Measurements from ENCODE around the gene MARCHF11.

GRCh38 chr5:16137177-16137576, 42.4 kb downstream of the MARCHF11 start:
- TF ChIP-seq BHLHE40 (IDR thresholded peaks at IDR 0.05; ENCODE audit: borderline replicate concordance) (no peak), FOXM1 (IDR thresholded peaks at IDR 0.05; ENCODE audit: borderline replicate concordance) (no peak), PKNOX1 (IDR thresholded peaks at IDR 0.05) (no peak)
